Measurements from ENCODE around the gene GMDS. TPM values are rescaled to one million over a fixed set of nuclear protein-coding genes. Genes with fewer than 3 reads are reported as not detected.

GMDS gene
- total and polyA plus RNA-seq, 4 donors = 7.3 to 28.3 (median 16.1) TPM

DNA sequence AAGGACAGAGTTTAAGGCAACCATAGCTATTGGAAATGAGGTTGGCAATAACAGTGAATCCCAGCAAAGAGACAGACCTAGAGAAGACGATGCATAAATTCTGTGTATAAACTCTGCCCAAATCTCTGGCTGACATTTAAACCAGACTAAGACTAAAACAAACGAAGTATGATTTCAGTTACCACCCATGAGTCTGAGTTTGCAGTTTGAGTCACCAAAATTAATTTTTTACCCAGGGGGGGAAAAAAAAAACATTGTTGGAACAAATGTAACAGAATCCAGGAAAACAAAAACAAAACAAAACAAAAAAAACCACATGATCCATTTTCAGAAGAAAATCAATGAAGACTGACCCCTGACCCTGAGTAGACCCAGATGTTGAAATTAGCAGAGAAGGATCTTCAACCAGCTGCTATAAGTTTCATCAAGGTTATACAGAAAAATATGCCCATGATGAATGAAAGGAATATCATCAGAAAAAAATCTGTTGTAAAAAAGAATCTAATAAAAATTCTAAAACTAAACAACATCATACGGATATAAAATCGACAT, 190.8 kb downstream of the GMDS start:
- ATAC-seq (ENCODE audit: insufficient read depth, low FRiP score) = no peak
- WGBS, 2 donors = 93 to 95% methylated on average over 4 of the region's 4 CpGs
- TF ChIP-seq, protein P1, sequence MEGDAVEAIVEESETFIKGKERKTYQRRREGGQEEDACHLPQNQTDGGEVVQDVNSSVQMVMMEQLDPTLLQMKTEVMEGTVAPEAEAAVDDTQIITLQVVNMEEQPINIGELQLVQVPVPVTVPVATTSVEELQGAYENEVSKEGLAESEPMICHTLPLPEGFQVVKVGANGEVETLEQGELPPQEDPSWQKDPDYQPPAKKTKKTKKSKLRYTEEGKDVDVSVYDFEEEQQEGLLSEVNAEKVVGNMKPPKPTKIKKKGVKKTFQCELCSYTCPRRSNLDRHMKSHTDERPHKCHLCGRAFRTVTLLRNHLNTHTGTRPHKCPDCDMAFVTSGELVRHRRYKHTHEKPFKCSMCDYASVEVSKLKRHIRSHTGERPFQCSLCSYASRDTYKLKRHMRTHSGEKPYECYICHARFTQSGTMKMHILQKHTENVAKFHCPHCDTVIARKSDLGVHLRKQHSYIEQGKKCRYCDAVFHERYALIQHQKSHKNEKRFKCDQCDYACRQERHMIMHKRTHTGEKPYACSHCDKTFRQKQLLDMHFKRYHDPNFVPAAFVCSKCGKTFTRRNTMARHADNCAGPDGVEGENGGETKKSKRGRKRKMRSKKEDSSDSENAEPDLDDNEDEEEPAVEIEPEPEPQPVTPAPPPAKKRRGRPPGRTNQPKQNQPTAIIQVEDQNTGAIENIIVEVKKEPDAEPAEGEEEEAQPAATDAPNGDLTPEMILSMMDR (IDR thresholded peaks at IDR 0.05; ENCODE audit: control extremely low read depth, extremely low read depth) = no peak
- Histone ChIP-seq H3K4me1 (ENCODE audit: control insufficient read depth in 5 of 5, insufficient read depth in 5 of 5, low read length in 5 of 5) (peaks cover 0 to 2% (median 0%) of the 10 kb centered on the region in 5 donors), H3K9me3 (ENCODE audit: control insufficient read depth in 4 of 4, insufficient read depth in 3 of 4, low read length in 3 of 4) (no peaks in the 10 kb centered on the region), H3K9ac (ENCODE audit: insufficient read depth in 1 of 2, low read length in 2 of 2) (no peak overlapping the region), H3K36me3 (ENCODE audit: control insufficient read depth in 4 of 4, insufficient read depth in 4 of 4, low read length in 4 of 4) (no peaks in the 10 kb centered on the region), H3K4me3 (no peak overlapping the region), H3K27me3 (ENCODE audit: control insufficient read depth in 3 of 3, insufficient read depth in 3 of 3, low read length in 2 of 3) (no peaks in the 10 kb centered on the region), H3K27ac (ENCODE audit: low read depth in 1 of 2, low read length in 1 of 2) (no peak overlapping the region)
- no peak for DNase-seq

DNA sequence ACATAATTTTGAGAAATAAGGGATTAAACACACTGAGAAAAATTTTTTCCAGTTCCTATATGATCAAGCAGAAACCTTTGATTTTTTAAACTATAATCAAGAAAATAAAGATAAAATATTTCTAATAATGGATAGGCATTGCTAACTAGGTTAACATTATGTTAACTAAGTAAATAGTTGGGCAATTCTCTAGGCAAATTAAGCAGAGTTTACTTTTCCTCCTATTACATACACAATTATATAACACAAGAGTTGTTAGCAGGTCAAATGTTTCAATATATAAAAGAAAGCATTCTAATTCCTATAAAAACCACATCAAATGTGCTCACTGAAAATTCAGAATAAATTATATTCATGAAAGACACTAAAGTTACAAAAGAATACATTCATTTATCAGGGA, 191.7 kb downstream of the GMDS start:
- H3K4me1 ChIP-seq (ENCODE audit: control insufficient read depth in 5 of 5, insufficient read depth in 5 of 5, low read length in 5 of 5) = peaks cover 0 to 2% (median 0%) of the 10 kb centered on the region in 5 donors
- H3K9ac ChIP-seq (ENCODE audit: insufficient read depth in 1 of 2, low read length in 2 of 2) = no peak overlapping the region
- H3K36me3 ChIP-seq (ENCODE audit: control insufficient read depth in 4 of 4, insufficient read depth in 4 of 4, low read length in 4 of 4) = no peaks in the 10 kb centered on the region
- DNase-seq (no peak), ATAC-seq (ENCODE audit: insufficient read depth, low FRiP score) (no peak)
- TF ChIP-seq, protein P1 (IDR thresholded peaks at IDR 0.05; ENCODE audit: control extremely low read depth, extremely low read depth) = no peak
- no peaks in the 10 kb centered on the region for H3K9me3 ChIP-seq (ENCODE audit: control insufficient read depth in 4 of 4, insufficient read depth in 3 of 4, low read length in 3 of 4)
- H3K27ac ChIP-seq (ENCODE audit: low read depth in 1 of 2, low read length in 1 of 2) = no peak overlapping the region
- H3K4me3 ChIP-seq = no peak overlapping the region
- H3K27me3 ChIP-seq (ENCODE audit: control insufficient read depth in 3 of 3, insufficient read depth in 3 of 3, low read length in 2 of 3) = no peaks in the 10 kb centered on the region

DNA sequence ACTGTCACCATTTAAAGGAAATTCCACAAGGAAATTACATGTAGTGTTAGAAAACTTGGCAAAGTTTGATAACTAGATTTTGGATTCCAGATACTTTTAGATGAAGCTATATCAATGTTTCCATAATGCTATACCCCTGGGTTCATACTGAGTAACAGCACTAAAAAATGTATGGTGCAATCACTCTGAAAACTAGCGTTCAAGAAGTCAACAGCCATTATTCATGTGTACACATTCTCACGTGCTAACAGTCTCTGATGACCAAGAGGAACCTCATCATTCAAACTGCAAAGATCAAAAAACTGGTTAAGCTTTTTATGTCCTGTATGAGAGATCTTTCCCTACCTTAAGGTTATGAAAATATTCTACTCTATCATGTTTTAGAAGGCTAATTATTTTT, 197.6 kb downstream of the GMDS start:
- ATAC-seq (ENCODE audit: insufficient read depth, low FRiP score) (no peak), DNase-seq (no peak)
- H3K9ac ChIP-seq (ENCODE audit: insufficient read depth in 1 of 2, low read length in 2 of 2) = no peak overlapping the region
- TF ChIP-seq, protein P1 (IDR thresholded peaks at IDR 0.05; ENCODE audit: control extremely low read depth, extremely low read depth) = no peak
- no peaks in the 10 kb centered on the region for H3K4me1 ChIP-seq (ENCODE audit: control insufficient read depth in 5 of 5, insufficient read depth in 5 of 5, low read length in 5 of 5)
- H3K27me3 ChIP-seq (ENCODE audit: control insufficient read depth in 3 of 3, insufficient read depth in 3 of 3, low read length in 2 of 3) = no peaks in the 10 kb centered on the region
- no peak overlapping the region for H3K4me3 ChIP-seq
- 37 to 67% methylated on average over 2 of the region's 2 CpGs for WGBS, 2 donors
- H3K36me3 ChIP-seq (ENCODE audit: control insufficient read depth in 4 of 4, insufficient read depth in 4 of 4, low read length in 4 of 4) = no peaks in the 10 kb centered on the region
- H3K27ac ChIP-seq (ENCODE audit: low read depth in 1 of 2, low read length in 1 of 2) = no peak overlapping the region
- peaks cover 0 to 3% (median 0%) of the 10 kb centered on the region in 4 donors for H3K9me3 ChIP-seq (ENCODE audit: control insufficient read depth in 4 of 4, insufficient read depth in 3 of 4, low read length in 3 of 4)

DNA sequence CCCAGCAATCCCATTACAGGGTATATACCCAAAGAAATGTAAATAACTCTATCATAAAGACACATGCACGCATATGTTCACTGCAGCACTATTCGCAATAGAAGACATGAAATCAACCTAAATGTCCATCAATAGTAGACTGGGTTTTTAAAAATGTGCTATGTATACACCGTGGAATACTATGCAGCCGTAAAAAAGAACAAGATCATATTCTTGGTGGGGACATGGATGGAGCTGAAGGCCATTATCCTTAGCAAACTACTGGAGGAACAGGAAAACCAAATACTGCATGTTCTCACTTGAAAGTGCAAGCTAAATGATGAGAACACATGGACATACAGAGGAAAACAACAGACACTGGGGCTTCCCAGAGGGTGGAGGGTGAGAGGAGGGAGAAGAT, 201.2 kb downstream of the GMDS start:
- Histone ChIP-seq H3K27ac (ENCODE audit: low read depth in 1 of 2, low read length in 1 of 2) (no peak overlapping the region), H3K36me3 (ENCODE audit: control insufficient read depth in 4 of 4, insufficient read depth in 4 of 4, low read length in 4 of 4) (no peaks in the 10 kb centered on the region), H3K9me3 (ENCODE audit: control insufficient read depth in 4 of 4, insufficient read depth in 3 of 4, low read length in 3 of 4) (peaks cover 0 to 3% (median 0%) of the 10 kb centered on the region in 4 donors), H3K9ac (ENCODE audit: insufficient read depth in 1 of 2, low read length in 2 of 2) (no peak overlapping the region), H3K27me3 (ENCODE audit: control insufficient read depth in 3 of 3, insufficient read depth in 3 of 3, low read length in 2 of 3) (no peaks in the 10 kb centered on the region), H3K4me3 (no peak overlapping the region), H3K4me1 (ENCODE audit: control insufficient read depth in 5 of 5, insufficient read depth in 5 of 5, low read length in 5 of 5) (no peaks in the 10 kb centered on the region)
- TF ChIP-seq, protein P1 (IDR thresholded peaks at IDR 0.05; ENCODE audit: control extremely low read depth, extremely low read depth) = no peak
- ATAC-seq (ENCODE audit: insufficient read depth, low FRiP score) (no peak), DNase-seq (no peak)
- 97 to 98% methylated on average over 4 of the region's 4 CpGs for WGBS, 2 donors

Measured in lung (tissue), 12 donors.